A549 (cell line): ENCODE results near the gene TSPAN5. TPM values are rescaled to one million over a fixed set of nuclear protein-coding genes. Genes with fewer than 3 reads are reported as not detected.

Experiments
- ATAC-seq, 2 experiments: fragments of 200-7000 bp in 1 of 2; fragments of >200 bp in 1 of 2; cut with Nextera tagmentation in 1 of 2; cut with Tn5 transposase in 1 of 2; 3 replicates each; pipeline versions ENCODE4 v1.8.0 to v1.9.1; 2018 to 2020; ENCODE audit warnings: mild to moderate bottlenecking in 1 of 2, moderate library complexity in 1 of 2
- CTCF ChIA-PET: fragments of 300-600 bp; sonication (Branson Sonifier 250); formaldehyde crosslinking; extraction: SDS; loops from one replicate; lab custom pipeline; 2021; ENCODE audit warnings: antibody characterized with exemption, inconsistent platforms; lab: Yijun Ruan, JAX
- POLR2A ChIA-PET: fragments of 350-600 bp; formaldehyde crosslinking; extraction: SDS; loops from one replicate; lab custom pipeline; 2021; ENCODE audit warnings: antibody characterized with exemption, inconsistent platforms; lab: Yijun Ruan, JAX
- DNase-seq, 2 experiments: peaks; one replicate each; pipeline versions ENCODE4 v3.0.0 to v3.0.0-alpha.2; 2011 to 2016; ENCODE audit warnings: low read depth in 1 of 2, low spot score in 1 of 2
- FAIRE-seq: peaks from 2 replicates; lab custom pipeline; 2011; peaks lifted over from hg19 to GRCh38; lab: Jason Lieb, UNC
- H3K27ac ChIP-seq, 2 experiments: fragments of >200 bp; sonication (Bioruptor Twin); formaldehyde crosslinking; 3 replicates each; pipeline ENCODE4 v1.5.1; 2016 to 2017
- H3K4me1 ChIP-seq: fragments of >200 bp; sonication (Bioruptor Twin); formaldehyde crosslinking; 3 replicates; pipeline ENCODE4 v1.6.1; 2016
- H3K4me2 ChIP-seq: fragments of >200 bp; sonication (Bioruptor Twin); formaldehyde crosslinking; 3 replicates; pipeline ENCODE4 v1.6.1; 2016
- H3K4me3 ChIP-seq: fragments of >200 bp; sonication (Bioruptor Twin); formaldehyde crosslinking; 3 replicates; pipeline ENCODE4 v1.5.1; 2016
- H3K9me3 ChIP-seq: fragments of >200 bp; sonication (Bioruptor Twin); formaldehyde crosslinking; 3 replicates; pipeline ENCODE4 v1.6.1; 2016
- CEBPB ChIP-seq, 2 experiments: fragments of >200 bp in 1 of 2; sonication (Bioruptor Twin) in 1 of 2; formaldehyde crosslinking in 1 of 2; IDR thresholded peaks; 2 replicates each; pipeline ENCODE4 v1.6.1; 2012 to 2016
- CHD4 ChIP-seq: fragments of 200-600 bp; sonication (generic); IDR thresholded peaks from 2 replicates; pipeline ENCODE4 v1.6.1; 2016; ENCODE audit warnings: antibody characterized with exemption, mild to moderate bottlenecking, borderline replicate concordance
- CTCF ChIP-seq: fragments of >200 bp; sonication (Bioruptor Twin); formaldehyde crosslinking; IDR thresholded peaks from 3 replicates; pipeline ENCODE4 v1.5.1; 2016
- EHF ChIP-seq: fragments of 250-450 bp; sonication (Bioruptor Pico); IDR thresholded peaks from 2 replicates; pipeline ENCODE4 v1.5.0; 2020; ENCODE audit warnings: mild to moderate bottlenecking
- FOSB ChIP-seq: fragments of 250-450 bp; sonication (Bioruptor Pico); IDR thresholded peaks from 2 replicates; pipeline ENCODE4 v1.5.0; 2020; ENCODE audit warnings: mild to moderate bottlenecking, moderate library complexity
- KDM1A ChIP-seq: fragments of 200-600 bp; sonication (generic); IDR thresholded peaks from 2 replicates; pipeline ENCODE4 v1.6.1; 2016; ENCODE audit warnings: low read depth, mild to moderate bottlenecking
- MAX ChIP-seq: IDR thresholded peaks from 2 replicates; pipeline ENCODE4 v1.6.1; 2012
- MYC ChIP-seq: IDR thresholded peaks from 2 replicates; pipeline ENCODE4 v1.6.1; 2012; ENCODE audit warnings: mild to moderate bottlenecking, inconsistent platforms, low read length, improper control_type of control experiment, borderline replicate concordance
- NPAS2 ChIP-seq: fragments of 250-450 bp; sonication (Bioruptor Pico); IDR thresholded peaks from 2 replicates; pipeline ENCODE4 v1.8.0; 2022; ENCODE audit warnings: mild to moderate bottlenecking, moderate library complexity, borderline replicate concordance
- PBX3 ChIP-seq: IDR thresholded peaks from 2 replicates; pipeline ENCODE4 v1.6.1; 2012
- POLR2A ChIP-seq: IDR thresholded peaks from 2 replicates; pipeline ENCODE4 v1.6.1; 2012; ENCODE audit warnings: mild to moderate bottlenecking, low read length
- REST ChIP-seq: fragments of 200-600 bp; sonication (generic); IDR thresholded peaks from 2 replicates; pipeline ENCODE4 v1.6.1; 2016; ENCODE audit warnings: antibody characterized with exemption, mild to moderate bottlenecking, moderate library complexity
- ZFP36 ChIP-seq: fragments of 450-650 bp; IDR thresholded peaks from 2 replicates; pipeline ENCODE4 v1.6.1; 2014; ENCODE audit warnings: borderline replicate concordance; ENCODE audit not compliant: partially characterized antibody
- WGBS: methylation state at CpG from one replicate; pipeline ENCODE4 v1.1.6; 2017; ENCODE audit errors: missing lambda C conversion rate; 5-methylcytosine and 5-hydroxymethylcytosine counted together
- polyA plus RNA-seq, 4 experiments: library from polyadenylated mRNA; depleted of rRNA in 3 of 4; stranded (reverse); fragments of >200 nt; fragmentation: RNase III in 1 of 4; extraction: RNeasy Plus Mini Kit Qiagen cat#74134 plus additional on column Dnase treatment in 1 of 4; gene quantifications; 2 replicates in 3 of 4; 3 replicates in 1 of 4; pipeline ENCODE4 v1.2.3, GENCODE V29; 2011 to 2017

The TSPAN5 gene
- polyA plus RNA-seq, 2 of the 4 experiments (the other 2 are of a cell fraction), result 9.5 to 12.4 TPM

- POLR2A ChIA-PET, result no interaction called here
- Histone ChIP-seq H3K4me1 (peaks cover 8% of the 10 kb centered on the region; the same call in 2 of the 3 replicates), H3K4me3 (no peak overlapping the region), H3K9me3 (no peaks in the 10 kb centered on the region), H3K27ac (no peak overlapping the region), H3K4me2 (no peak overlapping the region)
- DNase-seq (no peak), FAIRE-seq (no peak), ATAC-seq (no peak)
- TF ChIP-seq CTCF (no peak), PBX3 (no peak), MAX (no peak), EHF (CRISPR knock-in tag) (no peak), CHD4 (no peak), POLR2A (no peak), NPAS2 (no peak), FOSB (CRISPR knock-in tag) (no peak), REST (no peak), MYC (no peak), KDM1A (no peak)
- CTCF ChIA-PET, result no interaction called here
- 49% methylated on average over 4 of the region's 4 CpGs for WGBS
Measured at GRCh38 chr4:98691588-98691987, 33.2 kb upstream of the TSPAN5 start.

- no peak for TF ChIP-seq ZFP36
- TF ChIP-seq CEBPB (IDR thresholded peaks at IDR 0.05), result no peak
- TF ChIP-seq PBX3, result no peak
- no peak for ATAC-seq
- H3K9me3 ChIP-seq, result no peaks in the 10 kb centered on the region
- CTCF ChIA-PET, result interaction anchor here (0.8 to 1.7 kb wide), 2 partner anchors 51 to 222 kb away, joined by 3 to 4 read pairs; no protein-coding TSS in a partner anchor
- 80% methylated on average over 4 of the region's 4 CpGs for WGBS
- H3K4me2 ChIP-seq, result no peak overlapping the region
- FAIRE-seq, result no peak
- H3K4me3 ChIP-seq, result no peak overlapping the region
- no peak for DNase-seq
- no peak overlapping the region for H3K27ac ChIP-seq
- H3K4me1 ChIP-seq, result peaks cover 8% of the 10 kb centered on the region; the same call in 2 of the 3 replicates
- POLR2A ChIA-PET, result no interaction called here
Measured at GRCh38 chr4:98689507-98690174, 31.2 kb upstream of the TSPAN5 start.
